Testis (tissue), 2 donors: ENCODE measurements around the gene PTPRN2.

Experiments used
- CTCF ChIP-seq, 3 experiments: fragments of 450-650 bp in 2 of 3; fragments of 200-600 bp in 1 of 3; sonication (generic) in 1 of 3; IDR thresholded peaks; one replicate each; pipeline ENCODE4 v1.5.1; 2016 to 2019; ENCODE audit warnings: antibody characterized with exemption in 3 of 3, mild to moderate bottlenecking in 2 of 3, moderate library complexity in 1 of 3
- POLR2A ChIP-seq: fragments of 450-650 bp; IDR thresholded peaks from one replicate; pipeline ENCODE4 v1.6.1; 2017; ENCODE audit warnings: antibody characterized with exemption, mild to moderate bottlenecking, moderate library complexity

- TF ChIP-seq CTCF (IDR thresholded peaks at IDR 0.05) (no peak), POLR2A (no peak)
These were observed 999.6 kb downstream of the PTPRN2 start for GRCh38 chr7:157587805-157588560.
